ENCODE measurements around the gene LEPROT. TPM values are rescaled to one million over a fixed set of nuclear protein-coding genes. Genes with fewer than 3 reads are reported as not detected.

Gene LEPROT
- total RNA-seq, 4 donors from 2014 or later: 18.4 to 91.9 (median 68.6) TPM

- no peaks in the 10 kb centered on the region for H3K4me1 ChIP-seq
- H3K36me3 ChIP-seq: no peaks in the 10 kb centered on the region
- H3K9me3 ChIP-seq: no peaks in the 10 kb centered on the region
- H3K27me3 ChIP-seq: no peaks in the 10 kb centered on the region
- intact Hi-C loops (cut with DNase I; ENCODE audit: low total_unique reads): no loop called here
- DNase-seq: no peak
- H3K27ac ChIP-seq: no peak overlapping the region
- no peak for TF ChIP-seq POLR2A (IDR thresholded peaks at IDR 0.05)
- TF ChIP-seq, protein P1, sequence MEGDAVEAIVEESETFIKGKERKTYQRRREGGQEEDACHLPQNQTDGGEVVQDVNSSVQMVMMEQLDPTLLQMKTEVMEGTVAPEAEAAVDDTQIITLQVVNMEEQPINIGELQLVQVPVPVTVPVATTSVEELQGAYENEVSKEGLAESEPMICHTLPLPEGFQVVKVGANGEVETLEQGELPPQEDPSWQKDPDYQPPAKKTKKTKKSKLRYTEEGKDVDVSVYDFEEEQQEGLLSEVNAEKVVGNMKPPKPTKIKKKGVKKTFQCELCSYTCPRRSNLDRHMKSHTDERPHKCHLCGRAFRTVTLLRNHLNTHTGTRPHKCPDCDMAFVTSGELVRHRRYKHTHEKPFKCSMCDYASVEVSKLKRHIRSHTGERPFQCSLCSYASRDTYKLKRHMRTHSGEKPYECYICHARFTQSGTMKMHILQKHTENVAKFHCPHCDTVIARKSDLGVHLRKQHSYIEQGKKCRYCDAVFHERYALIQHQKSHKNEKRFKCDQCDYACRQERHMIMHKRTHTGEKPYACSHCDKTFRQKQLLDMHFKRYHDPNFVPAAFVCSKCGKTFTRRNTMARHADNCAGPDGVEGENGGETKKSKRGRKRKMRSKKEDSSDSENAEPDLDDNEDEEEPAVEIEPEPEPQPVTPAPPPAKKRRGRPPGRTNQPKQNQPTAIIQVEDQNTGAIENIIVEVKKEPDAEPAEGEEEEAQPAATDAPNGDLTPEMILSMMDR (IDR thresholded peaks at IDR 0.05): no peak
- no peak overlapping the region for H3K4me3 ChIP-seq
These were observed 10.6 kb upstream of the LEPROT start for GRCh38 chr1:65409816-65410326.

GRCh38 chr1:65412256-65412983 lies 8.0 kb upstream of the LEPROT start:
- DNase-seq: no peak
- TF ChIP-seq, protein P1 (IDR thresholded peaks at IDR 0.05): no peak
- TF ChIP-seq POLR2A (IDR thresholded peaks at IDR 0.05): no peak
- intact Hi-C loops (cut with DNase I; ENCODE audit: low total_unique reads): no loop called here
- H3K4me1 ChIP-seq: no peaks in the 10 kb centered on the region
- no peak overlapping the region for H3K27ac ChIP-seq
- H3K9me3 ChIP-seq: no peaks in the 10 kb centered on the region
- no peaks in the 10 kb centered on the region for H3K27me3 ChIP-seq
- no peaks in the 10 kb centered on the region for H3K36me3 ChIP-seq
- no peak overlapping the region for H3K4me3 ChIP-seq

DNA sequence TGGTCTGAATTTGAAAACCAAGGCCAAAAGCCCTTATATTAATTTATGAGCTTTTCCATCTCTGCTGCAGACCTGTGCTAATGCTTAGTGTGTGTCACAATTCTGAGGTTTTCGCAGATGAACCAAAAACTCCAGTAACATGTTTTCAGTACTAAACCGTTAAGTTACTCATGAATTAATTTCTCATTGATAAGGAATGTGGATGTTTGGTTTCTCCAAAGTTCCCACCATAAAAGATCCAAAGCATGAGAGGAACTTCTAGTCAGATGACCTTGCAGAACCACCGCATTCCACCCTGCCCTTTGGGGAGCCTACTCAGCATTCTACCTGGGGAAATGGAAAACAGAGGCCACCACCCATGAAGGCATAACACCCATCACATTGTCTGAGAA lies 7.5 kb upstream of the LEPROT start:
- Histone ChIP-seq H3K27me3 (no peaks in the 10 kb centered on the region), H3K36me3 (no peaks in the 10 kb centered on the region), H3K4me1 (no peaks in the 10 kb centered on the region), H3K4me3 (no peak overlapping the region), H3K9me3 (no peaks in the 10 kb centered on the region), H3K27ac (no peak overlapping the region)
- intact Hi-C loops (cut with DNase I; ENCODE audit: low total_unique reads): no loop called here
- DNase-seq: no peak
- TF ChIP-seq POLR2A (IDR thresholded peaks at IDR 0.05): no peak
- TF ChIP-seq, protein P1 (IDR thresholded peaks at IDR 0.05): no peak

- DNase-seq: no peak
- Histone ChIP-seq H3K9me3 (no peaks in the 10 kb centered on the region), H3K36me3 (no peaks in the 10 kb centered on the region), H3K4me1 (no peaks in the 10 kb centered on the region), H3K27me3 (no peaks in the 10 kb centered on the region), H3K27ac (no peak overlapping the region), H3K4me3 (no peak overlapping the region)
- intact Hi-C loops (cut with DNase I; ENCODE audit: low total_unique reads): no loop called here
- TF ChIP-seq POLR2A (IDR thresholded peaks at IDR 0.05): no peak
These were observed 5.9 kb upstream of the LEPROT start for GRCh38 chr1:65414538-65414937.

DNA sequence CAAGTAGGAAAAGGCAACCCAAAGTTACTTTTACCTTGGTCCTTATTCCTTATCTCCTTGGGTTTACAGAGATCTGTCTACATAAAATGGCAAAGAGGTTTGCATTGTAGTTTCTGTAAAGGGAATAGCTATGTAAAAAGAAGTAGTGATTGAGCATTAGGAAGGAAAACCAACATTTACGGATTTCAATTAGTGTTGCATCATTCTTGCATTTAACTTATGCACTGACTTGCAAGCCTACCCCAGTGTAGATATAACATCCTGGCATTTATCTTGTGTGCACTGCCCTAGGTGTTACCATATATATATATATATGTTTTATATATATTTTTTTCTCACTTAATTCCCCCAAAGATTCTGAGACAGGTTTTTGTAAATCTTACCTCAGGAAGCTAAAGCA lies 3.7 kb upstream of the LEPROT start:
- DNase-seq: no peak
- intact Hi-C loops (cut with DNase I; ENCODE audit: low total_unique reads): no loop called here
- Histone ChIP-seq H3K4me1 (no peaks in the 10 kb centered on the region), H3K9me3 (no peaks in the 10 kb centered on the region), H3K27ac (no peak overlapping the region), H3K36me3 (no peaks in the 10 kb centered on the region), H3K27me3 (no peaks in the 10 kb centered on the region), H3K4me3 (no peak overlapping the region)
- no peak for TF ChIP-seq POLR2A (IDR thresholded peaks at IDR 0.05)
- TF ChIP-seq, protein P1 (IDR thresholded peaks at IDR 0.05): no peak

All from uterus (tissue), 4 donors.